ENCODE results near the gene ACOXL. TPM values are rescaled to one million over a fixed set of nuclear protein-coding genes. Genes with fewer than 3 reads are reported as not detected.
"Not testable (repeated sequence)": the region's sequence is repeated elsewhere in the genome, so short reads cannot be mapped to it uniquely, and the experiment has no call there.

Gene ACOXL
- total RNA-seq, 2 experiments from 2014 or later: not detected

GRCh38 chr2:110698253-110698652, 34.1 kb upstream of the ACOXL start:
- H3K36me3 Mint-ChIP-seq (ENCODE audit: low read depth); H3K4me1 Mint-ChIP-seq (ENCODE audit: low read depth); H3K9me3 Mint-ChIP-seq; intact Hi-C loops (cut with DNase I, micrococcal nuclease); H3K27ac ChIP-seq (ENCODE audit: low read depth in 1 of 2, low read length in 2 of 2); POLR2A ChIA-PET; H3K9me3 ChIP-seq (ENCODE audit: control insufficient read depth in 1 of 2, insufficient read depth in 1 of 2, low read length in 2 of 2); H3K4me3 Mint-ChIP-seq; CTCF ChIA-PET; H3K36me3 ChIP-seq (ENCODE audit: insufficient read depth, low read length); H3K27me3 ChIP-seq (ENCODE audit: control insufficient read depth in 1 of 2, insufficient read depth in 2 of 2, low read length in 2 of 2); H3K4me3 ChIP-seq (ENCODE audit: low read length); H3K4me1 ChIP-seq (ENCODE audit: insufficient read depth, low read length); DNase-seq; H3K27ac Mint-ChIP-seq; ATAC-seq (ENCODE audit: poor library complexity): not testable (repeated sequence)
- peaks cover 19% of the 10 kb centered on the region for H3K27me3 Mint-ChIP-seq

- ATAC-seq (ENCODE audit: poor library complexity): no peak
Observed at GRCh38 chr2:110702514-110703380, 29.6 kb upstream of the ACOXL start.

GRCh38 chr2:110707386-110707965, 24.9 kb upstream of the ACOXL start:
- H3K4me3 ChIP-seq (ENCODE audit: low read length): no peak overlapping the region
- CTCF ChIA-PET: no interaction called here
- TF ChIP-seq CTCF (IDR thresholded peaks at IDR 0.05): no peak
- H3K27ac Mint-ChIP-seq: no peak overlapping the region
- H3K4me3 Mint-ChIP-seq: no peak overlapping the region
- no peaks in the 10 kb centered on the region for H3K9me3 ChIP-seq (ENCODE audit: control insufficient read depth in 1 of 2, insufficient read depth in 1 of 2, low read length in 2 of 2)
- no peaks in the 10 kb centered on the region for H3K4me1 ChIP-seq (ENCODE audit: insufficient read depth, low read length)
- DNase-seq (no peak), ATAC-seq (ENCODE audit: poor library complexity) (no peak)
- no peaks in the 10 kb centered on the region for H3K36me3 Mint-ChIP-seq (ENCODE audit: low read depth)
- POLR2A ChIA-PET: no interaction called here
- no peaks in the 10 kb centered on the region for H3K9me3 Mint-ChIP-seq
- peaks cover 8 to 17% of the 10 kb centered on the region in 2 experiments for H3K27me3 ChIP-seq (ENCODE audit: control insufficient read depth in 1 of 2, insufficient read depth in 2 of 2, low read length in 2 of 2)
- peaks cover 31% of the 10 kb centered on the region for H3K27me3 Mint-ChIP-seq
- intact Hi-C loops (cut with DNase I, micrococcal nuclease): no loop called here
- no peak overlapping the region for H3K27ac ChIP-seq (ENCODE audit: low read depth in 1 of 2, low read length in 2 of 2)
- no peaks in the 10 kb centered on the region for H3K36me3 ChIP-seq (ENCODE audit: insufficient read depth, low read length)
- H3K4me1 Mint-ChIP-seq (ENCODE audit: low read depth): no peaks in the 10 kb centered on the region

More at GRCh38 chr2:110702514-110703380, 29.6 kb upstream of the ACOXL start:
- Mint-ChIP-seq H3K4me1 (ENCODE audit: low read depth) (no peaks in the 10 kb centered on the region), H3K27me3 (peaks cover 11% of the 10 kb centered on the region), H3K36me3 (ENCODE audit: low read depth) (no peaks in the 10 kb centered on the region), H3K9me3 (no peaks in the 10 kb centered on the region), H3K27ac (no peak overlapping the region), H3K4me3 (no peak overlapping the region)
- ChIA-PET POLR2A (no interaction called here), CTCF (no interaction called here)
- intact Hi-C loops (cut with DNase I, micrococcal nuclease): no loop called here
- Histone ChIP-seq H3K36me3 (ENCODE audit: insufficient read depth, low read length) (no peaks in the 10 kb centered on the region), H3K27me3 (ENCODE audit: control insufficient read depth in 1 of 2, insufficient read depth in 2 of 2, low read length in 2 of 2) (peaks cover 0 to 6% of the 10 kb centered on the region in 2 experiments), H3K9me3 (ENCODE audit: control insufficient read depth in 1 of 2, insufficient read depth in 1 of 2, low read length in 2 of 2) (no peaks in the 10 kb centered on the region), H3K4me1 (ENCODE audit: insufficient read depth, low read length) (no peaks in the 10 kb centered on the region), H3K27ac (ENCODE audit: low read depth in 1 of 2, low read length in 2 of 2) (no peak overlapping the region), H3K4me3 (ENCODE audit: low read length) (no peak overlapping the region)
- no peak for TF ChIP-seq CTCF (IDR thresholded peaks at IDR 0.05)
- DNase-seq: no peak

All from CD4-positive, alpha-beta T cell (primary cell).